ENCODE measurements around the gene YRDC.

Gene YRDC, protein sequence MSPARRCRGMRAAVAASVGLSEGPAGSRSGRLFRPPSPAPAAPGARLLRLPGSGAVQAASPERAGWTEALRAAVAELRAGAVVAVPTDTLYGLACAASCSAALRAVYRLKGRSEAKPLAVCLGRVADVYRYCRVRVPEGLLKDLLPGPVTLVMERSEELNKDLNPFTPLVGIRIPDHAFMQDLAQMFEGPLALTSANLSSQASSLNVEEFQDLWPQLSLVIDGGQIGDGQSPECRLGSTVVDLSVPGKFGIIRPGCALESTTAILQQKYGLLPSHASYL

DNA sequence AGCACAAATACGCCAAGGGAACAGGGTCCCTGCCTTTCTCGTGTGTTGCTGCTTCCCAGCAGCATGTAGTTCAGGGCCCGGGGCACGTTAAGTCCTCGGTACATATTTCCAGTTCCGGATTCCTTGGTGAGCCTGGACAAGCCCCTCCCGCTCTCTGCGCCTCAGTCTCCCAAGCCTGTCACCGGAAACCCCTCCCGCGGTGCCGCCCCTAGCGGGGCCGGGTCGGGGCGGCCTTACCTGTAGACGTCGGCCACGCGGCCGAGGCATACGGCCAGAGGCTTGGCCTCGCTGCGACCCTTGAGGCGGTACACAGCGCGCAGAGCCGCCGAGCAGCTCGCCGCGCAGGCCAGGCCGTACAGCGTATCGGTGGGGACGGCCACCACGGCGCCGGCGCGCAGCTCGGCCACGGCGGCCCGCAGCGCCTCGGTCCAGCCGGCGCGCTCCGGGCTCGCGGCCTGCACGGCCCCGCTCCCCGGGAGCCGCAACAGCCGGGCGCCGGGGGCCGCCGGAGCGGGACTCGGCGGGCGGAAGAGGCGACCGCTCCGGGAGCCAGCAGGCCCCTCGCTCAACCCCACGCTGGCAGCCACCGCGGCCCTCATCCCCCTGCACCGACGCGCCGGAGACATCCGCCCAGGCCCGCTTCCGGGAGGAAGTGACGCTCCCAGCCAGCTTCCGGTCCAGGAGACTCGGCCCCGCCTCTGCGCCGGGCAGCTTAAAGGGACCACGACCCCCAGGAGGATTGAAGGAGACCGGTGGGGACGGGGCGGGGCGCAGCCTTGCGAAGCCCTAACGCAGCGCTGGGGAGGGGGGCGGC is at the start of gene YRDC, which contains the start of gene C1orf122:
TSS of gene YRDC (minus strand) at position 654 of the 814 bp plus-strand sequence. CDS start at position 626, 28 bp downstream.
TSS of gene C1orf122 (plus strand) at position 236 of the 814 bp plus-strand sequence. CDS start 615 bp downstream, outside the sequence.
- DNase-seq: peak; percentile 72

- no peak for DNase-seq
These were observed 46.4 kb upstream of the YRDC start for GRCh38 chr1:37854406-37854805.

- DNase-seq: no peak
These were observed 45.1 kb upstream of the YRDC start for GRCh38 chr1:37853157-37853556.

GRCh38 chr1:37851782-37852210 is 43.8 kb upstream of the YRDC start:
- DNase-seq: no peak

DNA sequence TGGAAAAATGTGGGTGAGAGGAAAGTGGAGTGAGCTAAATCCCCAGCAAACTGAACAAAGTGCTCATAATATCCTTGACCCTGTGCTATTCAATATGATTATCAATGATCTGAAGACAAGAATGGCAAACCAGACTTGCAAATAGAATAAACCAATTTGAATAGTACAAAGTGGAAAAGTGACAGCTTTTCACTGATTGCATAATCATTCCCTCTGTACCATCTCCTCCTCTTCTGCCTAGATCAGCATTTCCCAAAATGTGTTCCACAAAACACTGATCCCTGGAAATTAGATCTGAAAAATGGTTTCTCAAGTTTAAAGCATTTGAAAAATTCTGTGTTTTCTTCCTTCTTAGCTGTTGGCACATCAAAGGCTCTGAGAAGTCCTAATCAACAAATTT is 43.3 kb upstream of the YRDC start:
- no peak for DNase-seq

- DNase-seq: no peak
These were observed 42.4 kb upstream of the YRDC start for GRCh38 chr1:37850352-37850955.

DNA sequence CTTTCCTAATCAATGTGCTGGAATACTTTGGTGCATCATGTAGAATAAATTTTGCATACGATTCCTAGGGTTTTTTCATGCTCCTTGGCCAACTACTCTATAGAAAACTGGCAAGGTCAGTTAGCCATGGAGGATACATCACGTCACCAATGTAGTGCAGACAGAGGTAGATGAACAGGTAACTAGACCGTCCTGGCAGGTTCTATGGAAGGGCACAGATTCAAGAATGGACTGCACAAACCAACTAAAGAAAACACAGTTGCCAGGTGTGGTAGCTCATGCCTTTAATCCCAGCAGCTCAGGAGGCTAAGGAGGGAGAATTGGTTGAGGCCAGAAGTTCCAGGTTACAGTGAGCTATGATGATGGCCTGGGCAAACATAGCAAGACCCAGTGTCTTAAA is 41.5 kb upstream of the YRDC start:
- no peak for DNase-seq

- no peak for DNase-seq
These were observed 38.8 kb upstream of the YRDC start for GRCh38 chr1:37846647-37847339.

- DNase-seq: no peak
These were observed 37.8 kb upstream of the YRDC start for GRCh38 chr1:37845786-37846185.

- DNase-seq: no peak
These were observed 37.1 kb upstream of the YRDC start for GRCh38 chr1:37845049-37845646.

GRCh38 chr1:37844536-37844935 is 36.5 kb upstream of the YRDC start:
- DNase-seq: no peak

- DNase-seq: no peak
These were observed 33.6 kb upstream of the YRDC start for GRCh38 chr1:37841652-37842051.

DNA sequence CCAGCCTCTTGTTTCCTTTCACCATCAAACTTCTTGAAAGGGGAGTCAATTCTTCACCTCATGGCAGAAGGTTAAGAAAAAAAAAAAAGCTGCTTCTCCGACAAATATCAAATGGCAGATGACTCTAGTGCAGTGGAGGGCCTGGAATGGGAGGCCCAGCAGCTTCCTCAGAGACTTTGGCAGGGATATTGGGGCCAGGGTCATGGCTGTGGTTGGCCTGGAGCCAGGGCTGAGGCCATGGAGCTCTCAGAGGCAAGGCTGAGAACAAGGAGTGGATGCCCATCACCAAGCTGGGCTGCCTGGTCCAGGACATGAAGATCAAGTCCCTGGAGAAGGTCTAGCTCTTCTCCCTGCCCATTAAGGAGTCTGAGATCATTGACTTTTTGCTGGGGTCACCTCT is 32.7 kb upstream of the YRDC start:
- DNase-seq: no peak

DNA sequence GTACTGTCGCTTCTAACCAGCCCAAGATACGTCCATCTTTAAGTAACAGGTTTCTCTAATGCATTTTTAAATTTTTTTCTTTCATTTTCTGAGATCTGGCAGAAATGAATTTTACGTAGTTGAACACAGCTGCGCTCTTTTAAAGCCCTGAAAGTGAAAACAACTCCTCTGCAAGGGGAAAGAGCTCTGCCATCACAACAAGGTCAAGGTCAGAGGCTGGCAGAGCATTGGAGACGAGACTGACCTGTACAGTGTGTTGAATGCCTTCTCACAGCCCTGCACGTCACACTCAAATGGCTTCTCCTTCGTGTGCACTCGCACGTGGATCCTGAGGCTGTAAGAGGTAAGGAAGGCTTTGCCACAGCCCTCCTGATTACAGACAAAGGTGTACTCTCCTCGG is 31.7 kb upstream of the YRDC start:
- no peak for DNase-seq

GRCh38 chr1:37836788-37837187 is 28.8 kb upstream of the YRDC start:
- DNase-seq: no peak

DNA sequence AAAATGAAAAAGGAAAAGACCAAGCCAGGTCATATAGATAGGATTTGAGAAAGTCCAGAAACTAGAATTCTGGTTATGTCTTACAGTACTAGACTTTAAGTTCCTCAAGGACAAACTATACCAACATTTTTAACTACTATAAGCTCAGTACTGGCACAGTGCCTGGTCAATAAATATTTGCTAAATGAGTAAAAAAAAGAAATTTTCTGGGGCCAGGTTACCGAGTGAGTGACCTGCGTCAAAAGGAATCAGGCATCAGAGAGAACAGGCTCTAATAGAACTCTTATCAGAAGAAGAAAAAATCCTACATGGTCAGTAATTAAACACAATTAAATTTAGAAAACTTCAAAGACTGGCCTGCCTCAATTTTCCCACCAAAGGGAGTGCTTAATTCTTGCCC is 23.8 kb upstream of the YRDC start:
- DNase-seq: no peak

GRCh38 chr1:37831109-37831508 is 23.1 kb upstream of the YRDC start:
- DNase-seq: no peak

DNA sequence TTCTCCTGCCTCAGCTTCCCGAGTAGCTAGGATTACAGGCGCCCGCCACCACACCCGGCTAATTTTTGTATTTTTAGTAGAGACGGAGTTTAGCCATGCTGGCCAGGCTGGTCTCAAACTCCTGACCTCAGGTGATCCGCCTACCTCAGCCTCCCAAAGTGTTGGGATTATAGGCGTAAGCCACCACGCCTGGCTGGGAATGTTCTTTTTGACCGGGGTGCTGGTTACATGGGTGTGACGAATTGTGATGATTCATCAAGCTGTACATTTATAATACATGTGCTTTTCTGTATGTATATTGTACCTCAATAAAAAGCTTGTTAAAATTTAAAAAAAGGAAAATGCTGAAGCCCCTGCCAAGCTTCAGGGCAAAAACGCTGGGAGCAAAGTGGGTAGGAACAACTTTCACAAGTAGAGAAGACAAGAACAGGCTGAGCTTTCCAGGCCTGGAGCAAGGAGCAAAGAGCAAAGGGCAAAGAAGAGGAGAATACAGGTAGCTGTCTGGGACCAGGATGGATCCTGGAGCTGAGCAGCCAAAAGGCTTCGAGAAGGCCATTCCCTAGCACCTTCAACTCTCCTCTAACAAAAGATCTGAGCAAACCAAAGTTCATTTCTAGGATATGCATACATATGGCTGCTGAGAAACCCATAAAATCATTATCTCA is 20.5 kb upstream of the YRDC start:
- DNase-seq: no peak

DNA sequence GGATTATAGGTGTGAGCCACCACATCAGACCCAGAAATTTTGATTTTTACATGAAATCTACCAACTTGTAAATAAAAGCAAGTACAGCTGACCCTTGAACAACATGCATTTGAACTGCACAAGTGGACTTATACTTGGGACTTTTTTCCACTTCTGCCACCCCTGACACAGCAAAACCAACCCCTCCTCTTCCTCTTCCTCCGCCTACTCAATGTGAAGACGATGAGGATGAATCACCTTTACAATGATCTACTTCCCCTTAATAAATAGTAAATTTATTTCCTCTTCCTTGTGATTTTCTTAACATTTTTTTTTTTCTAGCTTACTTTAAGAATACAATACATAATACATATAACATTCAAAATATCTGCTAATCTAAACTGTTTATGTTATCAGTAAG is 17.5 kb upstream of the YRDC start:
- DNase-seq: no peak

GRCh38 chr1:37824001-37824400 is 16.0 kb upstream of the YRDC start:
- DNase-seq: no peak

GRCh38 chr1:37822906-37823815 is 15.2 kb upstream of the YRDC start:
- no peak for DNase-seq

All from DMS 273 treated with DMSO at 0.1 percent for 48 hours (cell line).